ENCODE results near the gene DZANK1. TPM values are rescaled to one million over a fixed set of nuclear protein-coding genes. Genes with fewer than 3 reads are reported as not detected.

The DZANK1 gene
- total and polyA plus RNA-seq, 2 of the 8 experiments (the other 6 are each of a cell fraction or from before 2014, with no cell fraction given): 8.0 to 9.9 TPM

- no peak for TF ChIP-seq CHD7 (IDR thresholded peaks at IDR 0.05; ENCODE audit: insufficient replicate concordance, low read length)
- no peak for TF ChIP-seq SAP30 (IDR thresholded peaks at IDR 0.05; ENCODE audit: insufficient read depth, insufficient replicate concordance, low read length)
- no peak for TF ChIP-seq ATF2 (IDR thresholded peaks at IDR 0.05; ENCODE audit: low read length)
- TF ChIP-seq RXRA (IDR thresholded peaks at IDR 0.05; ENCODE audit: insufficient read depth, low read depth, low read length): no peak
- TF ChIP-seq RAD21 (IDR thresholded peaks at IDR 0.05 in 1 of 2, conservative IDR thresholded peaks at IDR 0.05 in 1 of 2; ENCODE audit: low read depth in 2 of 2, low read length in 2 of 2): no peak
- no peak for TF ChIP-seq EZH2 (IDR thresholded peaks at IDR 0.05; ENCODE audit: low read depth, low read length, severe bottlenecking)
- no peak for TF ChIP-seq SP4 (IDR thresholded peaks at IDR 0.05; ENCODE audit: low read length)
- TF ChIP-seq ASH2L (IDR thresholded peaks at IDR 0.05; ENCODE audit: low read length): no peak
These were observed 107.0 kb downstream of the DZANK1 start (continued) for GRCh38 chr20:18359854-18360253.
